Loucy (cell line): ENCODE measurements around the gene PMF1.
A peak's percentile ranks its signal among the peaks of the same experiment; 100 is the strongest.

ENCODE experiments used
- H2AFZ ChIP-seq: fragments of 200-600 bp; sonication (generic); 2 replicates; pipeline ENCODE4 v1.6.0; 2016; ENCODE audit warnings: antibody characterized with exemption, mild to moderate bottlenecking, low read length, moderate library complexity
- H3F3A ChIP-seq: fragments of 200-600 bp; 2 replicates; pipeline ENCODE4 v1.6.0; 2016; ENCODE audit warnings: antibody characterized with exemption, low read depth, mild to moderate bottlenecking
- H3K27me3 ChIP-seq: fragments of 200-600 bp; sonication (generic); 2 replicates; pipeline ENCODE4 v1.6.1; 2014; ENCODE audit warnings: low read length, mild to moderate bottlenecking; ENCODE audit not compliant: insufficient read depth, poor library complexity, severe bottlenecking
- H3K36me3 ChIP-seq: fragments of 200-600 bp; sonication (generic); 2 replicates; pipeline ENCODE4 v1.6.1; 2016; ENCODE audit warnings: low read length; ENCODE audit not compliant: insufficient read depth
- H3K4me1 ChIP-seq: fragments of 200-600 bp; sonication (generic); 2 replicates; pipeline ENCODE4 v1.5.1; 2014; ENCODE audit warnings: low read length, mild to moderate bottlenecking; ENCODE audit not compliant: insufficient read depth, poor library complexity, severe bottlenecking
- H3K4me2 ChIP-seq: fragments of 200-600 bp; sonication (generic); 2 replicates; pipeline ENCODE4 v1.6.0; 2014; ENCODE audit warnings: antibody characterized with exemption, low read length, low read depth, mild to moderate bottlenecking; ENCODE audit not compliant: poor library complexity, severe bottlenecking
- H3K4me3 ChIP-seq: fragments of 200-600 bp; sonication (generic); 2 replicates; pipeline ENCODE4 v1.5.1; 2014; ENCODE audit warnings: low read length, mild to moderate bottlenecking, mixed read lengths; ENCODE audit not compliant: poor library complexity, severe bottlenecking
- H3K79me2 ChIP-seq: fragments of 200-600 bp; sonication (generic); 2 replicates; pipeline ENCODE4 v1.6.1; 2014; ENCODE audit warnings: low read length; ENCODE audit not compliant: insufficient read depth
- H3K9ac ChIP-seq: fragments of 200-600 bp; sonication (generic); 2 replicates; pipeline ENCODE4 v1.6.0; 2014; ENCODE audit warnings: mild to moderate bottlenecking, low read depth, low read length, moderate library complexity; ENCODE audit not compliant: poor library complexity, severe bottlenecking
- H3K9me2 ChIP-seq: fragments of 200-600 bp; sonication (generic); replicated peaks from 2 replicates; pipeline ENCODE4 v1.6.1; 2016; ENCODE audit warnings: low read depth, low read length, mixed read lengths
- H3K9me3 ChIP-seq: fragments of 200-600 bp; sonication (generic); 2 replicates; pipeline ENCODE4 v1.6.1; 2014; ENCODE audit warnings: mild to moderate bottlenecking, antibody characterized with exemption, low read length, low read depth; ENCODE audit not compliant: insufficient read depth
- H4K20me1 ChIP-seq: fragments of 200-600 bp; sonication (generic); 2 replicates; pipeline ENCODE4 v1.6.0; 2014; ENCODE audit warnings: antibody characterized with exemption, low read length, mild to moderate bottlenecking; ENCODE audit not compliant: insufficient read depth, poor library complexity, severe bottlenecking
- CTCF ChIP-seq: fragments of 200-600 bp; sonication (generic); conservative IDR thresholded peaks from 2 replicates; pipeline ENCODE4 v1.5.1; 2014; ENCODE audit warnings: mild to moderate bottlenecking, antibody characterized with exemption, low read length
- EZH2phosphoT487 ChIP-seq: fragments of 200-600 bp; IDR thresholded peaks from 2 replicates; pipeline ENCODE4 v1.6.1; 2018; ENCODE audit warnings: antibody characterized with exemption, mild to moderate bottlenecking, moderate library complexity, borderline replicate concordance

Gene PMF1

GRCh38 chr1:156196445-156196844, 16.4 kb upstream of the PMF1 start:
- peak overlapping the region; percentile 44 for H3K9ac ChIP-seq
- H3K4me3 ChIP-seq, result peak overlapping the region; percentile 44
- H3K4me2 ChIP-seq, result peak overlapping the region; percentile 96
- H3K9me2 ChIP-seq, result no peaks in the 10 kb centered on the region
- H2AFZ ChIP-seq, result no peak overlapping the region
- no peaks in the 10 kb centered on the region for H3K9me3 ChIP-seq
- peaks cover 16% of the 10 kb centered on the region for H4K20me1 ChIP-seq
- no peaks in the 10 kb centered on the region for H3K27me3 ChIP-seq
- no peaks in the 10 kb centered on the region for H3F3A ChIP-seq
- H3K79me2 ChIP-seq, result peaks cover 78% of the 10 kb centered on the region
- H3K36me3 ChIP-seq, result peaks cover 7% of the 10 kb centered on the region; the same call in 1 of the 2 replicates
- peaks cover 59% of the 10 kb centered on the region for H3K4me1 ChIP-seq
- no peak for TF ChIP-seq CTCF
- TF ChIP-seq EZH2phosphoT487, result no peak

- Histone ChIP-seq H3K9ac (peak overlapping the region; percentile 46), H3F3A (no peaks in the 10 kb centered on the region), H3K4me3 (peak overlapping the region; percentile 33), H3K9me2 (no peaks in the 10 kb centered on the region), H3K79me2 (peaks cover 80% of the 10 kb centered on the region), H3K36me3 (peaks cover 7% of the 10 kb centered on the region; the same call in 1 of the 2 replicates), H3K4me2 (peak overlapping the region; percentile 96), H2AFZ (no peak overlapping the region), H3K4me1 (peaks cover 63% of the 10 kb centered on the region), H3K9me3 (no peaks in the 10 kb centered on the region), H4K20me1 (peaks cover 17% of the 10 kb centered on the region), H3K27me3 (no peaks in the 10 kb centered on the region)
- TF ChIP-seq EZH2phosphoT487, result no peak
- no peak for TF ChIP-seq CTCF
Observed at GRCh38 chr1:156198831-156199349, 13.9 kb upstream of the PMF1 start.

- H3K27me3 ChIP-seq, result no peaks in the 10 kb centered on the region
- no peaks in the 10 kb centered on the region for H3K9me2 ChIP-seq
- TF ChIP-seq CTCF (no peak), EZH2phosphoT487 (no peak)
- peak overlapping the region; percentile 50 for H3K4me3 ChIP-seq
- H3K4me2 ChIP-seq, result peak overlapping the region; percentile 96
- H3K79me2 ChIP-seq, result peaks cover 73% of the 10 kb centered on the region
- peaks cover 9% of the 10 kb centered on the region for H4K20me1 ChIP-seq
- H3K9ac ChIP-seq, result peak overlapping the region; percentile 34
- H3K36me3 ChIP-seq, result peaks cover 7% of the 10 kb centered on the region; the same call in 1 of the 2 replicates
- H3K9me3 ChIP-seq, result no peaks in the 10 kb centered on the region
- H3K4me1 ChIP-seq, result peaks cover 63% of the 10 kb centered on the region
- H3F3A ChIP-seq, result no peaks in the 10 kb centered on the region
- H2AFZ ChIP-seq, result no peak overlapping the region
Observed at GRCh38 chr1:156200044-156200443, 12.8 kb upstream of the PMF1 start.
